Nephron progenitor cell (in vitro differentiated cells): ENCODE data around the gene KCNJ16.

ENCODE experiments used
- DNase-seq: peaks from one replicate; pipeline ENCODE4 v3.0.0; 2021
- H3K27ac Mint-ChIP-seq: 2 replicates; pipeline ENCODE4 v1.8.0; 2021; ENCODE audit warnings: mild to moderate bottlenecking, moderate library complexity, mixed read lengths
- H3K27me3 Mint-ChIP-seq: 2 replicates; pipeline ENCODE4 v1.8.0; 2021; ENCODE audit warnings: mild to moderate bottlenecking, low read depth, mixed read lengths; ENCODE audit not compliant: poor library complexity
- H3K36me3 Mint-ChIP-seq: 2 replicates; pipeline ENCODE4 v1.8.0; 2021; ENCODE audit warnings: low read depth, mixed read lengths
- H3K4me1 Mint-ChIP-seq: 2 replicates; pipeline ENCODE4 v1.8.0; 2021; ENCODE audit warnings: mixed read lengths
- H3K4me3 Mint-ChIP-seq: 2 replicates; pipeline ENCODE4 v1.8.0; 2021; ENCODE audit warnings: mild to moderate bottlenecking, moderate library complexity, mixed read lengths
- H3K9me3 Mint-ChIP-seq: 2 replicates; pipeline ENCODE4 v1.8.0; 2021; ENCODE audit warnings: mild to moderate bottlenecking, moderate library complexity, mixed read lengths
- TF ChIP-seq, protein P1 (sequence below): fragments of 200-600 bp; sonication (generic); IDR thresholded peaks from 2 replicates; pipeline ENCODE4 v1.5.0; 2021; ENCODE audit warnings: antibody characterized with exemption

Gene KCNJ16

GRCh38 chr17:70136131-70136530, 61.1 kb downstream of the KCNJ16 start:
- H3K27me3 Mint-ChIP-seq: peaks cover 5% of the 10 kb centered on the region
- no peak overlapping the region for H3K4me3 Mint-ChIP-seq
- no peak for DNase-seq
- no peaks in the 10 kb centered on the region for H3K36me3 Mint-ChIP-seq
- no peak overlapping the region for H3K27ac Mint-ChIP-seq
- peaks cover 40% of the 10 kb centered on the region for H3K4me1 Mint-ChIP-seq
- no peaks in the 10 kb centered on the region for H3K9me3 Mint-ChIP-seq
- TF ChIP-seq, protein P1, sequence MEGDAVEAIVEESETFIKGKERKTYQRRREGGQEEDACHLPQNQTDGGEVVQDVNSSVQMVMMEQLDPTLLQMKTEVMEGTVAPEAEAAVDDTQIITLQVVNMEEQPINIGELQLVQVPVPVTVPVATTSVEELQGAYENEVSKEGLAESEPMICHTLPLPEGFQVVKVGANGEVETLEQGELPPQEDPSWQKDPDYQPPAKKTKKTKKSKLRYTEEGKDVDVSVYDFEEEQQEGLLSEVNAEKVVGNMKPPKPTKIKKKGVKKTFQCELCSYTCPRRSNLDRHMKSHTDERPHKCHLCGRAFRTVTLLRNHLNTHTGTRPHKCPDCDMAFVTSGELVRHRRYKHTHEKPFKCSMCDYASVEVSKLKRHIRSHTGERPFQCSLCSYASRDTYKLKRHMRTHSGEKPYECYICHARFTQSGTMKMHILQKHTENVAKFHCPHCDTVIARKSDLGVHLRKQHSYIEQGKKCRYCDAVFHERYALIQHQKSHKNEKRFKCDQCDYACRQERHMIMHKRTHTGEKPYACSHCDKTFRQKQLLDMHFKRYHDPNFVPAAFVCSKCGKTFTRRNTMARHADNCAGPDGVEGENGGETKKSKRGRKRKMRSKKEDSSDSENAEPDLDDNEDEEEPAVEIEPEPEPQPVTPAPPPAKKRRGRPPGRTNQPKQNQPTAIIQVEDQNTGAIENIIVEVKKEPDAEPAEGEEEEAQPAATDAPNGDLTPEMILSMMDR: no peak

- no peak for DNase-seq
- Mint-ChIP-seq H3K36me3 (no peaks in the 10 kb centered on the region), H3K27ac (peak overlapping the region; percentile 93), H3K27me3 (peaks cover 5% of the 10 kb centered on the region), H3K4me3 (peak overlapping the region; percentile 55), H3K4me1 (peaks cover 40% of the 10 kb centered on the region), H3K9me3 (no peaks in the 10 kb centered on the region)
- TF ChIP-seq, protein P1: no peak
Measured at GRCh38 chr17:70137451-70138230, 62.6 kb downstream of the KCNJ16 start.

DNA sequence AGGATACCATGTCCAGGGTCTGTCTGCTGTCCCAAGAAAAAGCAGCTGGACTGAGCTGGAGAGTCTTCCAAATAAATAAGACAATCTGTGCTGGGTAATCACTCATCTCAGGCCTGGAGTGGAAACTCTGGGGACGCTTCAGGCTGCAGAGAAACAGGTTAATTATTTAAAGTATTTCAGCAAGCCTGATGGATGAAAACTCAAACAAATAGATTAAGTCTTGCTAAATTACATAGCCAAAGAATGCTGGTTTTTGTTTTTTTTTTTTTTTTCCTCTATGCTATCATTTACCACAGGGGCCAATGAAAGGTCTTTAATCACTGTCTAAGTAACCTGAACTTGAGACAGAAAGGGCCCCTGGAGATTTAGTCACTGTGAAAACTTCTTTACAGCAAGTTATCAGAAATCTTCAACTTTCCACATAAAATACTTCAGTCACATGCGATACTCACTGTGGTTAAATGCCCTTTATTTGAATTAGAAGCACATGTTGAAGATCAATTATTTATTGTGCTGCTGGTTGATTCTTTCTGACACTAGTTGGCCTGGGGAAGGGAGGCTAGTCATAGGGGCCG, 63.4 kb downstream of the KCNJ16 start:
- H3K4me3 Mint-ChIP-seq: peak overlapping the region; percentile 55
- H3K4me1 Mint-ChIP-seq: peaks cover 40% of the 10 kb centered on the region
- no peaks in the 10 kb centered on the region for H3K36me3 Mint-ChIP-seq
- peaks cover 5% of the 10 kb centered on the region for H3K27me3 Mint-ChIP-seq
- TF ChIP-seq, protein P1: no peak
- no peaks in the 10 kb centered on the region for H3K9me3 Mint-ChIP-seq
- peak overlapping the region; percentile 75 for H3K27ac Mint-ChIP-seq
- no peak for DNase-seq

GRCh38 chr17:70139449-70139993, 64.5 kb downstream of the KCNJ16 start:
- Mint-ChIP-seq H3K36me3 (no peaks in the 10 kb centered on the region), H3K27ac (peak overlapping the region; percentile 75), H3K4me3 (no peak overlapping the region), H3K4me1 (peaks cover 39% of the 10 kb centered on the region), H3K27me3 (peaks cover 5% of the 10 kb centered on the region), H3K9me3 (no peaks in the 10 kb centered on the region)
- no peak for DNase-seq
- TF ChIP-seq, protein P1: no peak

DNA sequence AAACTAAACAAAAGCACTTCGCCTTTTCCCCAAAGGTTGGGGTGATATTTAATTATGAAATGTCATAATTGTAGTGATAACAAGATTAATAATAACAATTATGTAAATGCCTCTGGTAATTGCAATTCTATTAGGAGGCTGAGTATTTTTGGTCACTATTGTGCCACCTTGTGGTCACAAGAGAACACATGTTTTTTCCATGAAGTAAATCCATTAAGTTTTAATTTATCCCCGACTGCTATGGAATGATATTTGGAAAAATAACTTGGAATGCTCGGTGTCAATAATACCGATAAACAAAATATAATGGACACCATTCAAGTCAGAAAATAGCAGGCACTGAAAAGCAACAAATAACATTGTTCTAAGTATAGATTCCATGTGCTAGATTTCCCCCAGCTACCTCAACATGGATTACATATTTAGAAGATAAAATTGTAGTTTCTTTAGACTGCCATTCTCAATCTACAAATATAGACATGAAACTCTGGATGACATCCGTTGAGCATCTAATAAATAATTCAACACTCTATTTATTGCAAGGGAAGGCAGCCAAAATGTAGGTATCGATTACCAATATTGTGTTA, 69.3 kb downstream of the KCNJ16 start:
- H3K27ac Mint-ChIP-seq: no peak overlapping the region
- H3K4me3 Mint-ChIP-seq: no peak overlapping the region
- no peaks in the 10 kb centered on the region for H3K9me3 Mint-ChIP-seq
- no peaks in the 10 kb centered on the region for H3K36me3 Mint-ChIP-seq
- peaks cover 3% of the 10 kb centered on the region for H3K4me1 Mint-ChIP-seq
- H3K27me3 Mint-ChIP-seq: peaks cover 7% of the 10 kb centered on the region
- TF ChIP-seq, protein P1: peak; percentile 69
- DNase-seq: no peak
